ENCODE measurements around the gene CATSPERE.

The CATSPERE gene

GRCh38 chr1:244447552-244447951 is 13.5 kb upstream of the CATSPERE start:
- no peak for TF ChIP-seq CTCF (IDR thresholded peaks at IDR 0.05; ENCODE audit: insufficient read depth, low read depth, low read length, missing control alignments)
- H3K4me3 ChIP-seq (ENCODE audit: low read depth, low read length), result no peak overlapping the region
- DNase-seq (ENCODE audit: low read depth), result no peak

GRCh38 chr1:244448279-244449036 is 12.6 kb upstream of the CATSPERE start:
- DNase-seq (ENCODE audit: low read depth), result no peak
- TF ChIP-seq CTCF (IDR thresholded peaks at IDR 0.05; ENCODE audit: insufficient read depth, low read depth, low read length, missing control alignments), result no peak
- H3K4me3 ChIP-seq (ENCODE audit: low read depth, low read length), result no peak overlapping the region

DNA sequence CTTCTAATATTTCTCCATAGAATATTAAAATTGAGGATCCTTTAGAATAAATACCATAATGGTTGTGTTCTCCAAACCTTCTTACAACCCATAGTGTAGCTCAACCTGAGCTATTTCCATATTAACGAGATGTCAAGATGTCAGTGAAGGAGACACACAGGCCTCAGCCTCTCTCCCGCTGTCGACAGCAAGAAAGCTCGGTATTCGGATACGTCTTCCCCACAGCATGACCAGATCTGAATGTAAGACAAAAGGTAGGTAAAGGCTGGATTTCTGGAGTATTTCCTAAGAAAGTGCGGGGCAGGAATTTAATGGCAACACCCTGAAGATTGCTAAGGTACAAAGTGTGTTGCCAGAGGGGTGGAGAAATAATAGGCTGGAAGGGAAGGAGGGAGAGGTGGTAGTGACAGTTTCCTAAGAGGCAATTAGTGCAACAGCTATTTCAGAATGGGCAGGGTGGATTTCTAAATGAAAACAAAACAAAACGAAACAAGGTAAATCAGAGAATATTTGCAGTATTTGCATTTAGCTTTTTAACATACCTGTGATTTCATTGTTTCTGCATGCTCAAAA is 11.1 kb upstream of the CATSPERE start:
- no peak for TF ChIP-seq CTCF (IDR thresholded peaks at IDR 0.05; ENCODE audit: insufficient read depth, low read depth, low read length, missing control alignments)
- no peak for DNase-seq (ENCODE audit: low read depth)
- peak overlapping the region; percentile 91 for H3K4me3 ChIP-seq (ENCODE audit: low read depth, low read length)

DNA sequence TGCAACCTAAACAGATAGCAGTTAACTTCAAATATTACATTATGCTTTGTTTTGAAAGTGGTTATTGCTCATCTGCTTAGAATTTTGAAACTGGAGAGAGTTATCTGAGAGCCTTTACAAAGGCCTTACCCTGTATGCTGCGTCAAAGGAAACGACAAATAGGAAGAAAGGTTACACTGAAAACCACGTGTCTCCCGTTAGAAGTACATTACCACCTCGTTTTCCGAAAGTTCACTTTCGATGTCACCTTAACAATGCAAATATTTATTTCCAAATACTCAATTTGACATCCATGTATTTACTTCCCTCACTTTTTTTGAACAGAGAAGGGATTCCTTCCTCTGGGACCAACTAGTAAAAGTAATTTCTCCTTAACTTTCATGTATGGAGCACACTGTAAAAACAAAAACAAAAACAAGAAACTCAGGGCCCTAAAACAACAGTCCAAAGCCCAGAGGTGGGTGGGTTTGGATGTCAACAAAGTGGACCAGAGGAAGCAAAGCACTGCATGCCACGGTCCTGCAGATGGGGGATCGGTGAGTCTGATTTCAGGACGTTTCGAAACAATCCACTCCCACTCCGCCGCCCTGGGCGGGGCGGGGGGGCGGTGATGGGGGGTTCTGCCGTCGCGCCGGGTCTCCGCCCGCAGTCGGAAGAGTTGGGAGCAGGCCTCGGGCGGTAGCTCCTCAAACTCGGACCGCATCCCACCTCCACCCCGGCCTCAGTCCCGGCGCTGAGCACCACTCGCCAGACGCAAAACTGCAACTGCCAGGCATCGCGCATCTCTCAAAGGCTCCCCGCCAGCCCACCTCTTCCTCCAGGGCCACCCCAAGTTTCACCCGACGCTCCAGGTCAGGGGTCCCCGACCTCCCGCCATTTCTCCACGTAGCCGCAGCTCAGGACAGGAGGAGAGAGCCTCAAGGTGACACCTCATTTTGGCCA is 10.2 kb upstream of the CATSPERE start:
- TF ChIP-seq CTCF (IDR thresholded peaks at IDR 0.05; ENCODE audit: insufficient read depth, low read depth, low read length, missing control alignments), result no peak
- peak overlapping the region; percentile 91 for H3K4me3 ChIP-seq (ENCODE audit: low read depth, low read length)
- peak; percentile 66 for DNase-seq (ENCODE audit: low read depth)

- no peak for DNase-seq (ENCODE audit: low read depth)
- no peak for TF ChIP-seq CTCF (IDR thresholded peaks at IDR 0.05; ENCODE audit: insufficient read depth, low read depth, low read length, missing control alignments)
- peak within 1 kb of the TSS; percentile 91 for H3K4me3 ChIP-seq (ENCODE audit: low read depth, low read length)
Observed at GRCh38 chr1:244451539-244451950, 9.5 kb upstream of the CATSPERE start, which contains the start of gene ADSS2. Gene ADSS2, minus strand, starts transcription at chr1:244451909. Its CDS starts 92 bp downstream, at chr1:244451817.

DNA sequence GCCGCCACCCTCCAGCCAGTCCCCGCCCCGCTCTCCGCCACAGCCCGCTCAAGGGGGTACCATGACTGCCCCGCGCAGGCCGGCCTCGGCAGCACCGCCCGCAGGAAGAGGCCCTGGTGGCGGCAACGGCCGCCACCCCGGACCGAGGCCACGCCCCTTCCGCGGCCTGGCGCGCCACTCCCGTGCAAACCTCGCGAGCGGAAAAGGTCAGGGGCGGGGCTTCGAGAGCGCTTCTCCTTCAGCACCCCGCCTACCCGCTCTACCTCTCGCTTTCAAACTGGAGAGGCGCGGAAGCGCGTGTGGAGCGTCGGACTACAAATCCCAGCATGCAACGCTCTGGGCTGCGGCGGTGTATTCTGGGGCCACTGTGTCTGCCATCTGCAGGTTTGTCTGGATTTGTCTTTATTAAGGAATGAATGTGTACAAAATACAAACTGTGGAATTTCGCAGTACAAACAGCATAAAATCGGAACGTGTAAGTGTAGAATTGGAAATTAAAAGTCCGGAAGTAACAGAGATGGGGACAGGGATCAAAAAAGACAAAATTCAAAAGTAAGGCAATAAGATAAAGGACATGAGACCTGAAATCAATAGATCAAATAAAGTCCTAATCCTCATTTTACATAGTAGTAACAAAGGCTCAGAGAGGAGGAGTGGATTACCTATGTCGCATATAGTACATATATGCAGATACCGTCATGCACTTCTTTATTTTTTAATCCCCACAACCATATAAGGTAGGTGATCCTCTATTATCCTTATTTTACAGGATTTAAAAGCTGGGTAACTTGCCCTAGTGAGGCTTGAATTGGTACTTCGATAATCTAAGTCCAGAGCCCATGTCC is 8.9 kb upstream of the CATSPERE start:
- peak; percentile 100 for DNase-seq (ENCODE audit: low read depth)
- H3K4me3 ChIP-seq (ENCODE audit: low read depth, low read length), result peak overlapping the region; percentile 91
- TF ChIP-seq CTCF (IDR thresholded peaks at IDR 0.05; ENCODE audit: insufficient read depth, low read depth, low read length, missing control alignments), result peak; percentile 35

Data from GM12865 (cell line).